ENCODE data around the gene CNOT3. TPM values are rescaled to one million over a fixed set of nuclear protein-coding genes. Genes with fewer than 3 reads are reported as not detected.

CNOT3 gene
- total and polyA plus RNA-seq, 2 of the 13 experiments (the other 11 are each of a cell fraction or from before 2014, with no cell fraction given), result 4.3 to 5.8 TPM

GRCh38 chr19:54102421-54103169 is 35.0 kb upstream of the CNOT3 start, which contains the start of gene NDUFA3 (continued):
- TF ChIP-seq, protein P1, sequence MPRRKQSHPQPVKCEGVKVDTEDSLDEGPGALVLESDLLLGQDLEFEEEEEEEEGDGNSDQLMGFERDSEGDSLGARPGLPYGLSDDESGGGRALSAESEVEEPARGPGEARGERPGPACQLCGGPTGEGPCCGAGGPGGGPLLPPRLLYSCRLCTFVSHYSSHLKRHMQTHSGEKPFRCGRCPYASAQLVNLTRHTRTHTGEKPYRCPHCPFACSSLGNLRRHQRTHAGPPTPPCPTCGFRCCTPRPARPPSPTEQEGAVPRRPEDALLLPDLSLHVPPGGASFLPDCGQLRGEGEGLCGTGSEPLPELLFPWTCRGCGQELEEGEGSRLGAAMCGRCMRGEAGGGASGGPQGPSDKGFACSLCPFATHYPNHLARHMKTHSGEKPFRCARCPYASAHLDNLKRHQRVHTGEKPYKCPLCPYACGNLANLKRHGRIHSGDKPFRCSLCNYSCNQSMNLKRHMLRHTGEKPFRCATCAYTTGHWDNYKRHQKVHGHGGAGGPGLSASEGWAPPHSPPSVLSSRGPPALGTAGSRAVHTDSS (CRISPR knock-in tag; conservative IDR thresholded peaks at IDR 0.05), result no peak; the same call in 1 of the 2 replicates
- TF ChIP-seq DNMT3B (CRISPR knock-in tag; conservative IDR thresholded peaks at IDR 0.05) (no peak), HNRNPLL (IDR thresholded peaks at IDR 0.05; ENCODE audit: low read depth, low read length, poor library complexity, severe bottlenecking) (peak; percentile 49), YEATS4 (CRISPR knock-in tag; IDR thresholded peaks at IDR 0.05; ENCODE audit: borderline replicate concordance) (0 out of 2 replicates have a peak, but pooled peaks have one; percentile 36), SKI (IDR thresholded peaks at IDR 0.05; ENCODE audit: partially characterized antibody) (no peak), KLF11 (CRISPR knock-in tag; IDR thresholded peaks at IDR 0.05) (no peak), FOXO1 (CRISPR knock-in tag; IDR thresholded peaks at IDR 0.05) (peak; percentile 41; the same call in 1 of the 2 replicates), SOX6 (IDR thresholded peaks at IDR 0.05) (no peak), SOX6 (CRISPR knock-in tag; IDR thresholded peaks at IDR 0.05) (peak; percentile 61), ASH2L (IDR thresholded peaks at IDR 0.05; ENCODE audit: insufficient read length, low read depth, low read length) (peak; percentile 60), KIAA2018 (CRISPR knock-in tag; IDR thresholded peaks at IDR 0.05; ENCODE audit: borderline replicate concordance) (no peak), TFDP1 (CRISPR knock-in tag; IDR thresholded peaks at IDR 0.05; ENCODE audit: borderline replicate concordance) (peak; percentile 57; the same call in 1 of the 2 replicates), POLR2AphosphoS5 (IDR thresholded peaks at IDR 0.05; ENCODE audit: low read depth, low read length) (peak; percentile 90), IKZF4 (CRISPR knock-in tag; IDR thresholded peaks at IDR 0.05; ENCODE audit: borderline replicate concordance, low read depth, not compliant biosample characterization) (no peak), MTF1 (CRISPR knock-in tag; IDR thresholded peaks at IDR 0.05) (no peak; the same call in 1 of the 2 replicates)
- TF ChIP-seq, protein P2, sequence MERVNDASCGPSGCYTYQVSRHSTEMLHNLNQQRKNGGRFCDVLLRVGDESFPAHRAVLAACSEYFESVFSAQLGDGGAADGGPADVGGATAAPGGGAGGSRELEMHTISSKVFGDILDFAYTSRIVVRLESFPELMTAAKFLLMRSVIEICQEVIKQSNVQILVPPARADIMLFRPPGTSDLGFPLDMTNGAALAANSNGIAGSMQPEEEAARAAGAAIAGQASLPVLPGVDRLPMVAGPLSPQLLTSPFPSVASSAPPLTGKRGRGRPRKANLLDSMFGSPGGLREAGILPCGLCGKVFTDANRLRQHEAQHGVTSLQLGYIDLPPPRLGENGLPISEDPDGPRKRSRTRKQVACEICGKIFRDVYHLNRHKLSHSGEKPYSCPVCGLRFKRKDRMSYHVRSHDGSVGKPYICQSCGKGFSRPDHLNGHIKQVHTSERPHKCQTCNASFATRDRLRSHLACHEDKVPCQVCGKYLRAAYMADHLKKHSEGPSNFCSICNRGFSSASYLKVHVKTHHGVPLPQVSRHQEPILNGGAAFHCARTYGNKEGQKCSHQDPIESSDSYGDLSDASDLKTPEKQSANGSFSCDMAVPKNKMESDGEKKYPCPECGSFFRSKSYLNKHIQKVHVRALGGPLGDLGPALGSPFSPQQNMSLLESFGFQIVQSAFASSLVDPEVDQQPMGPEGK (CRISPR knock-in tag; IDR thresholded peaks at IDR 0.05), result no peak

Data from HepG2 (cell line).